ENCODE measurements around the gene MYLK4.
A peak's percentile ranks its signal among the peaks of the same experiment; 100 is the strongest.
"Not testable (repeated sequence)": the region's sequence is repeated elsewhere in the genome, so short reads cannot be mapped to it uniquely, and the experiment has no call there.

Gene MYLK4

GRCh38 chr6:2777249-2777648 lies 26.5 kb upstream of the MYLK4 start:
- no peak for DNase-seq

DNA sequence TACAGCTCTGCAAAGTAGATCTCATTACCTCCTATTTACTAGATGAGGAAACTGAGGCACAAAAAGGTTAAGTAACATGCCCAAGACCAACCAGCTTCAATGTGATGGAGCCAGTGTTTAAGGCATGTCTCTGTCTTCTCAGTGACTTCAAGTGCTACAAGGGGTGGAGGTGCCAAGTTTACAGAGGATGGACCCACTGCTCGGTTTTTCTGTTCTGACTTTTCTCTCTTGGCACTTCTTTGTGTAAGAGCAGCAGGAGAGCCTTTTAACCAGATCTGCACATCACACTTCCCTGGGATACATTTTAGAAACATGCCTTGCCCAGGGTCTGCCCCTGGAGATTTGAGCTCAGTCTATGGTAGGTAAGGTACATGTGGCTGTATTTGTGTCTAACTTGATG lies 24.3 kb upstream of the MYLK4 start:
- no peak for DNase-seq

DNA sequence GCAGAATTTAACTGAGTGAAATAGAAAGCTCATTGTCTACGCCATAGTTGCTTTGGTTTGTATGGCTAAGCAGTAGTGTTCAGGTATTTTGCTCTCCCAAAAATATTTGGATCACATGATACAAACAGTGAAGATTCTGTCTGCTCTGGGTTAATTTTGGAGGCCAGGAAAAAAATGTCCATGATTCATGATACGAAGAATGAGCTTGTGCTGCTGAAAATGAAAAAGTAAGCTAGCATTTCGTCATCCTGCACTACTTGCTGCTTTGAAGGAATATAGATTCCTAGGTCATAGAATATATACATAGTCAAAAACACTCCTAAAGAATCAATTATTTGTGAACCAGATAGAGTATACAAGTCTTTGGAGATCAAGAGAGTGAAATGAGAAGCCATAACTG lies 22.7 kb upstream of the MYLK4 start:
- no peak for DNase-seq

- no peak for DNase-seq
These were observed 22.1 kb upstream of the MYLK4 start for GRCh38 chr6:2772840-2773239.

- no peak for DNase-seq
These were observed 20.4 kb upstream of the MYLK4 start for GRCh38 chr6:2771079-2771478.

GRCh38 chr6:2770171-2770570 lies 19.4 kb upstream of the MYLK4 start:
- no peak for DNase-seq

DNA sequence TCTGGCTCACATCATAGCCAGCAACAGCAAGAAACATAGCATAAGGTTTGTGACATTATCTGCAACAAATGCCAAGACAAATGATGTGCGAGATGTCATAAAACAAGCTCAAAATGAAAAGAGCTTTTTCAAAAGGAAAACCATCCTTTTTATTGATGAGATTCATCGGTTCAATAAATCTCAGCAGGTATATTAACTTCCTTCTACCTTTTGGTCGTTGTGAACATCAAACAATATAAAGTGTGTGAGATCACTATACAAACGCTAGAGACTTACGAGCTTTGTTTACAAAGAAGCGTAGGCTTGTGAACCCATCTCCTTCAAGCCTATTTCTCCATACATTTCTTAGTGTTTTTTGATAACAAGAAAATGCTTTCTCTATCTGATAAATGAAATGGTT lies 18.0 kb upstream of the MYLK4 start:
- no peak for DNase-seq

DNA sequence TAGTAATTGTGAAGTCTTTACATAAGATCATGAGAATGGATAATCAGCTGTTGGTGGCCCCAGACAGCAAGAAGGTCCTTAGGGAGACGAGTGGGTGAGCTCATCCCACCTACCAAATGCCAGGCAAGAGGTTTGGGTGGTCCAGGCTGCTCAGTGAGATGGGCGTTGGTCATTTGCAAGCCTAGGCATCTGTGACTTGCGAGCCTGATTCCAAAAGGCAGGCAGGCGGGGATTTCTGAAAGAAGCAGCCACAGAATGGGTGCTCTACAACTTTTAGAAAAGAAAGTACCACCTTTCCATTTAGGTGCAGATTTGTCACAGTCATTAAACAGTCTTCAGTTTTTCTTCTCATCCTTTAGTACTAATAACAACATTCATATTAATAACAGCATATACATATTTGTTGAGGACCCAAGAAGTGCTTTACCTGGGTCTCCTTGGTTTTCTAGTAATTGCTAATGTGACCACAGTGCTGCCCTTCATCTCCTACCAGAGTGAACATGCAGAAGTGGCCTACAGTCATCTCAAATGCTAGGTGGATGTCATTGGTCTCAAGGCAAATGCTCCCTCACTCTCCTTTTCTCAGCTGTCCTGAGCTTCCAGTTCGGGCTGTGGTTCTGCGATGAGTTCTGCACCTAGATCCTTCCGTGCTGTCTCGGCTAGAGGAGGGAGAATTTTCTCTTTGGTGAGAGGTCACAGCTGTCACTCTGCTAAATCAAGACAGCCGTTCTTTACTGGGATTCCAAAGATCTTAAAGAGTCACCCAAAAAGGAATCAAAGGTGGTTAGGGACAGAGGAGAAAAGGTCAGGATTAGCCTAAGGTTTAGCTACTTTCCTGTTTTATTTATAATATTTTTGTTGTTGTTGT lies 17.2 kb upstream of the MYLK4 start:
- DNase-seq: no peak

GRCh38 chr6:2766767-2767656 lies 16.3 kb upstream of the MYLK4 start:
- DNase-seq: no peak

DNA sequence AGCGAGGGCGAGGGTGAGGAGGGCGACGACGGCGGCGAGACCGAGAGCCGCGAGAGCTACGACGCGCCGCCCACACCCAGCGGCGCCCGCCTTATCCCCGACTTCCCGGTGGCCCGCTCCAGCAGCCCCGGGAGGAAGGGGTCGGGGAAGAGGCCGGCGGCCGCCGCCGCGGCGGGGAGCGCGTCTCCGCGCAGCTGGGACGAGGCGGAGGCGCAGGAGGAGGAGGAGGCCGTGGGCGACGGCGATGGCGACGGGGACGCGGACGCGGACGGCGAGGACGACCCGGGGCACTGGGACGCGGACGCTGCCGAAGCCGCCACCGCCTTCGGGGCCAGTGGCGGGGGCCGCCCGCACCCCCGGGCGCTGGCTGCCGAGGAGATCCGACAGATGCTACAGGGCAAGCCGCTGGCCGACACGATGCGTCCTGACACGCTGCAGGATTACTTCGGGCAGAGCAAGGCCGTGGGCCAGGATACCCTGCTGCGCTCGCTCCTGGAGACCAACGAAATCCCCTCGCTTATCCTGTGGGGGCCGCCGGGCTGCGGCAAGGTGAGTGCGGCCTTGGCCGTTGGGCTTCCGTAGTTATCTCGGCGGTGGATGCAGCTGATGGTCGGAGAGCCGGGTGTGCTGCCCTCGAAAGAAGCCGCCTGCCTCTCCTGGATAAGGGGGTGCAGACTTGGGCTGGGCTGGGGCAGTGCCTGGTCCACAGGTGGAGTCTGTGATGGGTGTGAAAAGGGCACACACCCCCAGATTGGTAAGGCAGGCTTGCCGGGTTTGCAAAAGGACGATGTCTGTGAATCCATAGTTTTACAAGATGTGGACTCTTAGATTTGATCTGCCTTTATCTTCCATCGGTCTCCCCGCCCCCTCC lies 15.4 kb upstream of the MYLK4 start:
- no peak for DNase-seq

- peak; percentile 97 for DNase-seq
These were observed 14.6 kb upstream of the MYLK4 start, which contains the start of gene WRNIP1 for GRCh38 chr6:2765166-2765895. Gene WRNIP1, plus strand, starts transcription at chr6:2765393. Its CDS starts 230 bp downstream, at chr6:2765623.

DNA sequence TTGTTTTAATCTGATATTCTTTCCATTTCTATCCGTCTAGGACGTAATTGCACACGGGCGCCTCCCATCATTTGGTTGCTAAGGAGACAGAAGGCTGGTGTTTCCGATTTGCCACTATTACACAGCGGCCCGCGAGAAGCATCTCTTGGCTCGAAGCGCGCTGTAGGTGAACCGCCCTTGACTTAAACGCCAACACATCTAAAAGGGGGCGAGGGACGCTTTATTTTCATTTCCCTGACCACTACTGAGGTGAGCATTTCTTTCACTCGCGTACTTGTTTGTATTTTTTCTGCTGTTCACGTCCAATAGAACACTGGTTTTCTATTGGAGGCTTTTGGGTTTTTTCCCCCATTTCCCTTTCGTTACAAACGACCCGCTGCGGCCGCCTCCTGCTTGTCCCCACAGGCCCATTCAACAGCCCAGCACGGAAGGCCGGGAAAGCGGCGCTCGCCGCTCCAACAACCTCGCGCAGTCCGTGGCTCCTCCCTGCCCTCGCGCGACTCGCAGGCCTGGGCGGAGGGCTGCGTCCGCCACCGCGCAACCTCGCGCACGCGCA lies 14.0 kb upstream of the MYLK4 start:
- peak; percentile 80 for DNase-seq

GRCh38 chr6:2763876-2764540 lies 13.3 kb upstream of the MYLK4 start:
- no peak for DNase-seq

GRCh38 chr6:2763345-2763841 lies 12.7 kb upstream of the MYLK4 start:
- DNase-seq: no peak

DNA sequence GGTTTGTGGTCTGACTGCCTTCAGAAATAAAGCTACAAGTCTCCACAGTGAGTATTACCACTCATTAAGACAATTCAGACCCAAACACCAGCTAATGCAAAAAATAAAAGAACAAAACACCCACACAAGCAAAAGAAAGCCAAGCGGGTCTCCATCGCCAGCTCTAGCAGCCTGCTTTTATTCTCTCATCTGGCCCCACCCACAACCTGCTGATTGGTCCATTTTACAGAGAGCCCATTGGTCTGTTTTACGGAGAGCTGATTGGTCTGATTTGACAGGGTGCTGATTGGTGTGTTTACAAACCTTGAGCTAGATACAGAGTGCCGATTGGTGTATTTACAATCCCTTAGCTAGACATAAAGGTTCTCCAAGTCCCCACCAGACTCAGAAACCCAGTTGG lies 12.1 kb upstream of the MYLK4 start:
- not testable (repeated sequence) for DNase-seq

DNA sequence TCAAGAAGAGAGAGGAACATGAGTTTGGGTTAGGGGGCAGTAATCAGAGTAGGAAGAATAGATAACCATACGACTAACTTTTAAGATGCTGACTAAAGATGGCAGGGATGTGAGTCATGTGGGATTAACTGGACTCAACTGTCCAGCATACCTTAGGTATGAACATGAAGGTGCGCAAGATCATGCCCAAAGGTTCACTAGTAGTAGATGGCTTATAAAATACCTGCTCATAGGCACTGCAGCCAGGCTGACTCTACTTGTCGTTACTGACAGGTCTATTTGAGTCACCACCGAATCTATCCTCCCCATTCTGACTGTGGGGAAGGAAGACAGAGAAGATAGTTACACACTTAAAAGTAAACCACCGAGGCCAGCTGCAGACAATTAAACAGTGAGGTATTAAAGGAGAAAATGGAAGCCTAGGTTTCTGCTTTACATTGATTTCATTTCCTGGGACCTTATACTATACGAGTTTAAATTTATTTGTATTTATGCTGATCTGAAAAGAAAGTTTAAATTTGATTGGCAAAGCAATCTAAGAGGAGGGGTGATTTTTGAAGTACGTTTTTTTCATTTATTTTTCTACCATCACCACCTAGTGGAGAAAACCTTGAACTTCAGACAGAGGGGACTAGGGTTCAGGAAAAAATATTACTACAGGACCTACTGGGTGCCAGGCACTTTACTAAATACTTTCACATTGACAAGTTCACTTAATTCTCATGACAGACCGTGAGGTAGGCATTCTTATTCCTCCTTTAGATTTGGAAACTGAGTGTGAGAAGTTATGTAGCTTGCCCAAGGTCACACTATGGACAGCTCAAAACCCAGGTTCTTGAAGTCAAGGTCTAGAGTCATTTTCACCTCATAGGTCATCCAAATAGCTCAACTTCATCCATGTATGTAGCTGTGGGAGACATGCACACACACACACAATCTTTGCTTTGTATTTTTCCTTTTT lies 10.4 kb upstream of the MYLK4 start:
- no peak for DNase-seq

GRCh38 chr6:2758980-2759379 lies 8.3 kb upstream of the MYLK4 start:
- no peak for DNase-seq

DNA sequence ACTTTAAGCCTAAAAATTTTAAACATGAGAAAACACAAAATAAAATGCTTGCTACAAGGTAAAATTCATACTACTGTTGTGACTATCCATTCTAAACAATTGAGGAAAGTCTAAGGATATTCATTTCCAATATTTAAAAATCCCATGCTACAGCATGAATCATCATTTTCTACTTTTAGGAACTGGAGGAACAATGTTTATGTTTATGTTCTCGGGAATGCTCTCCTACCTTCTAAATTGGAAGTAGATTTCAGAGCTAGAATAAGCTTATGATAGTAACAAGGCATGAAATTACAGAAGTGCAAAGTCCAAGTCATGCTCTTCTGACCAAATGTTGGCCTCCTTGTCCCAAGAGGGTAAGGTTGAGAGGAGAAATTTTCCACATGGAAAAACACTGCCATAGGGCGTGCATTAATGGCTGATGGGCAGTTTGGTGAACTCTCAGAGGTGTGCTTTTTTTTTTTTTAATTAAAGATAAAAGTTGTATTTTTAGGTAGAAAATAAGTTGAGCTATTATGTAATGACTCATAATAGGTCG lies 6.0 kb upstream of the MYLK4 start:
- no peak for DNase-seq

DNA sequence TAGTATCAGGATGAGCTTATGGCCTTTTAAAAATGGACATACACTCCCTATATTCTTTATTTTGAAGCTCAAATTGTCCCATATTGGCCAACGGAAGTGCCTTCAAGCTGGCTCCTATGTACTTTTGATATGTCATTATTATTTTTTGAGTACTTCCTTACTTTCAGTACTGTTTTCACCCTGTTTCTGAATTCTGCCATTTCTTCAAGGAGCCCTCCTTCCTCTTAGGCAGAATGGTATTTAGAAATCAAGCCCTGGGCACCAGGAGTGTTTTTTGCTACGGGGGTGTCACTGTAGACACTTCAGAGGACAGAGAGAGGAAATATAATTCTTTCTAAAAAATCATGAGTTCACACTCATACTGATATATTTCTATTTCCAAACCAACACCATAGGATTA lies 5.5 kb upstream of the MYLK4 start:
- DNase-seq: no peak

- no peak for DNase-seq
These were observed 4.7 kb upstream of the MYLK4 start for GRCh38 chr6:2755456-2755855.

Measured in NCI-H526 treated with DMSO at 0.1 percent for 48 hours (cell line).